DMS114 treated with DMSO at 0.1 percent for 48 hours (cell line): ENCODE results near the gene SLC35F3.

Source experiments
- DNase-seq: peaks from one replicate; lab custom pipeline; 2025; ENCODE audit not compliant: unreplicated experiment; lab: John Stamatoyannopoulos, UW

SLC35F3 gene

GRCh38 chr1:234309598-234310459 is 405.4 kb downstream of the SLC35F3 start:
- DNase-seq, result peak; percentile 18

GRCh38 chr1:234310460-234310817 is 406.0 kb downstream of the SLC35F3 start:
- no peak for DNase-seq

- DNase-seq, result no peak
Observed at GRCh38 chr1:234311414-234311813, 406.9 kb downstream of the SLC35F3 start.

- no peak for DNase-seq
Observed at GRCh38 chr1:234313171-234313570, 408.7 kb downstream of the SLC35F3 start.

GRCh38 chr1:234315091-234315541 is 410.6 kb downstream of the SLC35F3 start:
- DNase-seq, result no peak

- DNase-seq, result no peak
Observed at GRCh38 chr1:234315588-234315987, 411.1 kb downstream of the SLC35F3 start.

GRCh38 chr1:234316486-234316885 is 412.0 kb downstream of the SLC35F3 start:
- DNase-seq, result no peak

- no peak for DNase-seq
Observed at GRCh38 chr1:234316937-234317336, 412.5 kb downstream of the SLC35F3 start.

- DNase-seq, result no peak
Observed at GRCh38 chr1:234320069-234320468, 415.6 kb downstream of the SLC35F3 start.

- DNase-seq, result no peak
Observed at GRCh38 chr1:234320549-234320948, 416.1 kb downstream of the SLC35F3 start.

GRCh38 chr1:234321231-234321630 is 416.8 kb downstream of the SLC35F3 start:
- DNase-seq, result no peak

- DNase-seq, result no peak
Observed at GRCh38 chr1:234322097-234322496, 417.6 kb downstream of the SLC35F3 start.

GRCh38 chr1:234322979-234323378 is 418.5 kb downstream of the SLC35F3 start:
- no peak for DNase-seq

GRCh38 chr1:234324821-234325220 is 420.3 kb downstream of the SLC35F3 start:
- no peak for DNase-seq

GRCh38 chr1:234325878-234326496 is 421.5 kb downstream of the SLC35F3 start:
- no peak for DNase-seq

- DNase-seq, result peak; percentile 73
Observed at GRCh38 chr1:234326497-234327366, 422.3 kb downstream of the SLC35F3 start.

GRCh38 chr1:234327577-234328164 is 423.2 kb downstream of the SLC35F3 start:
- no peak for DNase-seq

GRCh38 chr1:234330843-234331215 is 426.4 kb downstream of the SLC35F3 start:
- DNase-seq, result no peak

GRCh38 chr1:234331507-234331906 is 427.0 kb downstream of the SLC35F3 start:
- no peak for DNase-seq

- no peak for DNase-seq
Observed at GRCh38 chr1:234336359-234336758, 431.9 kb downstream of the SLC35F3 start.

- DNase-seq, result no peak
Observed at GRCh38 chr1:234337233-234337632, 432.8 kb downstream of the SLC35F3 start.
